Vagina (tissue), 2 donors: ENCODE results near the gene RPS6KB2. TPM values are rescaled to one million over a fixed set of nuclear protein-coding genes. Genes with fewer than 3 reads are reported as not detected.

Source experiments
- DNase-seq, 2 donors: peaks; one replicate each; pipeline ENCODE4 v3.0.0-alpha.2; 2017; ENCODE audit errors: extremely low spot score in 2 of 2
- H3K27ac ChIP-seq: fragments of 200-600 bp; sonication (generic); one replicate; pipeline ENCODE4 v1.5.1; 2019
- H3K27me3 ChIP-seq: fragments of 200-600 bp; sonication (generic); one replicate; pipeline ENCODE4 v1.5.1; 2019
- H3K36me3 ChIP-seq, 2 donors: fragments of 200-600 bp; sonication (generic); one replicate each; pipeline ENCODE4 v1.5.1; 2017 to 2019
- H3K4me1 ChIP-seq: fragments of 200-600 bp; sonication (generic); one replicate; pipeline ENCODE4 v1.5.1; 2019
- H3K4me3 ChIP-seq, 2 donors: fragments of 200-600 bp; sonication (generic); 1 replicate in 1 of 2; 2 replicates in 1 of 2; pipeline ENCODE4 v1.5.1; 2016 to 2019
- H3K9me3 ChIP-seq: fragments of 200-600 bp; sonication (generic); one replicate; pipeline ENCODE4 v1.5.1; 2019
- CTCF ChIP-seq, 3 experiments: fragments of 450-650 bp in 2 of 3; fragments of 200-600 bp in 1 of 3; sonication (generic) in 1 of 3; IDR thresholded peaks; one replicate each; pipeline ENCODE4 v1.5.1; 2017 to 2019; ENCODE audit warnings: antibody characterized with exemption in 3 of 3, mild to moderate bottlenecking in 2 of 3, moderate library complexity in 2 of 3
- POLR2A ChIP-seq, 2 donors: fragments of 450-650 bp; IDR thresholded peaks; one replicate each; pipeline ENCODE4 v1.6.1; 2017; ENCODE audit warnings: antibody characterized with exemption in 2 of 2, mild to moderate bottlenecking in 2 of 2, moderate library complexity in 2 of 2
- POLR2AphosphoS5 ChIP-seq, 2 donors: sonication (generic); formaldehyde crosslinking; IDR thresholded peaks; one replicate each; pipeline ENCODE4 v1.9.0; 2017; ENCODE audit warnings: antibody characterized with exemption in 2 of 2, mild to moderate bottlenecking in 2 of 2, low read depth in 1 of 2; ENCODE audit not compliant: insufficient read depth in 1 of 2
- intact Hi-C: fragments of 100-400 bp; cut with DNase I; formaldehyde crosslinking; loops from one replicate; pipeline ENCODE4 v1.15.1; 2023
- total RNA-seq: library from RNA; depleted of rRNA; stranded (reverse); fragments of >200 nt; gene quantifications from one replicate; pipeline ENCODE4 v1.2.3, GENCODE V29; 2016

RPS6KB2 gene
- total RNA-seq, 1 donor from 2014 or later = 50.6 TPM

GRCh38 chr11:67397986-67398660 is 30.2 kb upstream of the RPS6KB2 start:
- H3K36me3 ChIP-seq = peaks cover 0 to 28% of the 10 kb centered on the region in 2 donors
- no peak overlapping the region for H3K4me3 ChIP-seq
- H3K27ac ChIP-seq = no peak overlapping the region
- intact Hi-C loops = no loop called here
- DNase-seq = no peak
- H3K27me3 ChIP-seq = no peaks in the 10 kb centered on the region
- peaks cover 51% of the 10 kb centered on the region for H3K4me1 ChIP-seq
- no peaks in the 10 kb centered on the region for H3K9me3 ChIP-seq
- TF ChIP-seq CTCF (IDR thresholded peaks at IDR 0.05) (no peak), POLR2A (IDR thresholded peaks at IDR 0.05) (no peak), POLR2AphosphoS5 (IDR thresholded peaks at IDR 0.05; ENCODE audit: insufficient read depth in 1 of 2, low read depth in 1 of 2) (no peak)

- H3K27me3 ChIP-seq = no peaks in the 10 kb centered on the region
- DNase-seq = no peak
- no peak overlapping the region for H3K27ac ChIP-seq
- peaks cover 51% of the 10 kb centered on the region for H3K4me1 ChIP-seq
- no peak overlapping the region for H3K4me3 ChIP-seq
- peaks cover 0 to 28% of the 10 kb centered on the region in 2 donors for H3K36me3 ChIP-seq
- intact Hi-C loops = no loop called here
- TF ChIP-seq POLR2A (IDR thresholded peaks at IDR 0.05) = no peak
- no peak for TF ChIP-seq CTCF (IDR thresholded peaks at IDR 0.05)
- TF ChIP-seq POLR2AphosphoS5 (IDR thresholded peaks at IDR 0.05; ENCODE audit: insufficient read depth in 1 of 2, low read depth in 1 of 2) = no peak
- H3K9me3 ChIP-seq = no peaks in the 10 kb centered on the region
Measured at GRCh38 chr11:67398661-67399563, 29.4 kb upstream of the RPS6KB2 start.

GRCh38 chr11:67400251-67400941 is 27.9 kb upstream of the RPS6KB2 start:
- Histone ChIP-seq H3K4me1 (peaks cover 51% of the 10 kb centered on the region), H3K4me3 (peak overlapping the region; percentile 80 to 91), H3K36me3 (peaks cover 0 to 28% of the 10 kb centered on the region in 2 donors), H3K9me3 (no peaks in the 10 kb centered on the region), H3K27me3 (no peaks in the 10 kb centered on the region), H3K27ac (peak overlapping the region; percentile 94)
- intact Hi-C loops = loop anchor here (10.0 kb wide), 2 partner anchors 64 to 214 kb away; partner anchors contain the start of gene TMEM134
- DNase-seq = no peak
- no peak for TF ChIP-seq CTCF (IDR thresholded peaks at IDR 0.05)
- no peak for TF ChIP-seq POLR2A (IDR thresholded peaks at IDR 0.05)
- TF ChIP-seq POLR2AphosphoS5 (IDR thresholded peaks at IDR 0.05; ENCODE audit: insufficient read depth in 1 of 2, low read depth in 1 of 2) = no peak

GRCh38 chr11:67400942-67401494 is 27.3 kb upstream of the RPS6KB2 start:
- Histone ChIP-seq H3K36me3 (peaks cover 0 to 28% of the 10 kb centered on the region in 2 donors), H3K9me3 (no peaks in the 10 kb centered on the region), H3K4me1 (peaks cover 51% of the 10 kb centered on the region), H3K4me3 (peak overlapping the region; percentile 80 to 91), H3K27ac (peak overlapping the region; percentile 94), H3K27me3 (no peaks in the 10 kb centered on the region)
- no peak for TF ChIP-seq POLR2AphosphoS5 (IDR thresholded peaks at IDR 0.05; ENCODE audit: insufficient read depth in 1 of 2, low read depth in 1 of 2)
- TF ChIP-seq POLR2A (IDR thresholded peaks at IDR 0.05) = no peak
- TF ChIP-seq CTCF (IDR thresholded peaks at IDR 0.05) = no peak
- no peak for DNase-seq
- intact Hi-C loops = loop anchor here (10.0 kb wide), 2 partner anchors 64 to 214 kb away; partner anchors contain the start of gene TMEM134
